H1 (cell line): ENCODE data around the gene RNU6-9. TPM values are rescaled to one million over a fixed set of nuclear protein-coding genes. Genes with fewer than 3 reads are reported as not detected.

ENCODE experiments used
- CTCF ChIA-PET: fragments of 300-600 bp; sonication (Branson Sonifier 250); formaldehyde crosslinking; loops from one replicate; lab custom pipeline; 2021; ENCODE audit not compliant: partially characterized antibody; lab: Charles Lee
- POLR2A ChIA-PET: fragments of 300-600 bp; sonication (Branson Sonifier 250); formaldehyde crosslinking; loops from one replicate; lab custom pipeline; 2021; ENCODE audit warnings: inconsistent platforms; ENCODE audit not compliant: partially characterized antibody; lab: Charles Lee
- DNase-seq, 2 experiments: peaks; one replicate each; pipeline versions ENCODE4 v3.0.0 to v3.0.0-alpha.2; 2010 to 2022; ENCODE audit warnings: low spot score in 2 of 2, low read depth in 1 of 2, mixed read lengths in 1 of 2
- FAIRE-seq: peaks from 2 replicates; lab custom pipeline; 2011; peaks lifted over from hg19 to GRCh38; lab: Jason Lieb, UNC
- H2AFZ ChIP-seq: 2 replicates; pipeline ENCODE4 v1.8.1; 2012; ENCODE audit warnings: low read length, inconsistent platforms
- H2AK5ac ChIP-seq: 2 replicates; pipeline ENCODE4 v1.6.1; 2013; ENCODE audit warnings: low read depth, low read length
- H2BK120ac ChIP-seq: replicated peaks from 2 replicates; pipeline ENCODE3; 2013; ENCODE audit warnings: low read depth, low read length, inconsistent platforms
- H2BK12ac ChIP-seq: 2 replicates; pipeline ENCODE4 v1.6.1; 2013; ENCODE audit warnings: low read depth, low read length
- H2BK15ac ChIP-seq: 2 replicates; pipeline ENCODE4 v1.6.1; 2013; ENCODE audit warnings: low read length
- H2BK20ac ChIP-seq: 2 replicates; pipeline ENCODE4 v1.6.1; 2013; ENCODE audit warnings: low read length
- H2BK5ac ChIP-seq: 2 replicates; pipeline ENCODE4 v1.6.1; 2013; ENCODE audit warnings: low read depth, low read length
- H3K14ac ChIP-seq: 2 replicates; pipeline ENCODE4 v1.6.1; 2013; ENCODE audit warnings: inconsistent platforms; ENCODE audit not compliant: insufficient read length
- H3K18ac ChIP-seq: 2 replicates; pipeline ENCODE4 v1.6.1; 2013; ENCODE audit warnings: low read length; ENCODE audit errors: extremely low read depth
- H3K23ac ChIP-seq: 2 replicates; pipeline ENCODE4 v1.6.1; 2013; ENCODE audit warnings: inconsistent platforms; ENCODE audit not compliant: insufficient read length
- H3K23me2 ChIP-seq: 2 replicates; pipeline ENCODE4 v1.6.1; 2013; ENCODE audit warnings: low read depth, low read length
- H3K27ac ChIP-seq: 2 replicates; pipeline ENCODE4 v1.6.1; 2011; ENCODE audit warnings: low read depth, low read length, inconsistent platforms
- H3K27me3 ChIP-seq, 4 experiments: replicated peaks in 1 of 4; 1 replicate in 1 of 4; 2 replicates in 3 of 4; pipeline versions ENCODE4 v1.6.1 to v1.8.1; 2011 to 2013; ENCODE audit warnings: low read length in 3 of 4, mild to moderate bottlenecking in 3 of 4, inconsistent platforms in 2 of 4, mixed read lengths in 2 of 4, moderate library complexity in 1 of 4; ENCODE audit not compliant: control insufficient read depth in 3 of 4, insufficient read depth in 3 of 4; ENCODE audit errors: extremely low read depth in 1 of 4
- H3K36me3 ChIP-seq, 4 experiments: 2 replicates each; pipeline versions ENCODE4 v1.6.1 to v1.8.1; 2011 to 2013; ENCODE audit warnings: mild to moderate bottlenecking in 4 of 4, low read length in 3 of 4, moderate library complexity in 2 of 4, control low read depth in 1 of 4, inconsistent platforms in 1 of 4; ENCODE audit not compliant: insufficient read depth in 4 of 4, control insufficient read depth in 2 of 4
- H3K4ac ChIP-seq: replicated peaks from 2 replicates; pipeline ENCODE3; 2013; ENCODE audit warnings: low read length, low read depth, mixed read lengths, inconsistent platforms; ENCODE audit not compliant: insufficient read length
- H3K4me1 ChIP-seq, 4 experiments: replicated peaks in 1 of 4; 1 replicate in 1 of 4; 2 replicates in 3 of 4; pipeline versions ENCODE4 v1.6.1 to v1.8.1; 2011 to 2013; ENCODE audit warnings: low read length in 3 of 4, inconsistent platforms in 2 of 4, mixed read lengths in 1 of 4; ENCODE audit not compliant: insufficient read depth in 4 of 4, control insufficient read depth in 3 of 4
- H3K4me2 ChIP-seq, 2 experiments: 2 replicates each; pipeline versions ENCODE4 v1.6.1 to v1.8.1; 2011 to 2013; ENCODE audit warnings: low read depth in 2 of 2, low read length in 2 of 2, control low read depth in 1 of 2, inconsistent platforms in 1 of 2, mild to moderate bottlenecking in 1 of 2; ENCODE audit not compliant: insufficient read depth in 1 of 2
- H3K4me3 ChIP-seq, 4 experiments: fragments of 200-600, 300-600 bp in 1 of 4; sonication (generic), shearing (Covaris generic), sonication (Bioruptor Twin) in 1 of 4; 2 replicates each; pipeline versions ENCODE4 v1.5.1 to v1.8.1; 2011 to 2016; ENCODE audit warnings: low read length in 4 of 4, low read depth in 3 of 4, control low read depth in 2 of 4, inconsistent platforms in 2 of 4, mild to moderate bottlenecking in 2 of 4, mixed read lengths in 1 of 4, moderate library complexity in 1 of 4; ENCODE audit not compliant: insufficient read depth in 2 of 4; ENCODE audit errors: extremely low read depth in 1 of 4
- H3K56ac ChIP-seq: replicated peaks from 2 replicates; pipeline ENCODE3; 2013; ENCODE audit warnings: low read depth, mild to moderate bottlenecking, mixed read lengths, low read length, inconsistent platforms; ENCODE audit not compliant: insufficient read length
- H3K79me1 ChIP-seq: 2 replicates; pipeline ENCODE4 v1.6.1; 2013; ENCODE audit warnings: low read depth, low read length, control low read depth
- H3K79me2 ChIP-seq, 2 experiments: 2 replicates each; pipeline versions ENCODE4 v1.6.1 to v1.8.1; 2012 to 2013; ENCODE audit warnings: low read length in 2 of 2, mild to moderate bottlenecking in 2 of 2, inconsistent platforms in 1 of 2; ENCODE audit not compliant: insufficient read depth in 2 of 2, control insufficient read depth in 1 of 2
- H3K9ac ChIP-seq, 4 experiments: replicated peaks in 1 of 4; 1 replicate in 1 of 4; 2 replicates in 3 of 4; pipeline versions ENCODE4 v1.6.1 to v1.8.1; 2011 to 2013; ENCODE audit warnings: low read depth in 3 of 4, low read length in 3 of 4, control low read depth in 2 of 4, mild to moderate bottlenecking in 2 of 4, moderate library complexity in 2 of 4, inconsistent platforms in 1 of 4; ENCODE audit errors: extremely low read depth in 1 of 4
- H3K9me3 ChIP-seq, 2 experiments: 2 replicates each; pipeline versions ENCODE4 v1.6.1 to v1.8.1; 2012 to 2013; ENCODE audit warnings: mild to moderate bottlenecking in 2 of 2, moderate library complexity in 2 of 2, control low read depth in 1 of 2, inconsistent platforms in 1 of 2, low read depth in 1 of 2, low read length in 1 of 2, mixed read lengths in 1 of 2; ENCODE audit not compliant: insufficient read depth in 2 of 2
- H4K20me1 ChIP-seq, 2 experiments: replicated peaks in 1 of 2; 2 replicates each; pipeline versions ENCODE3 to v1.8.1; 2011 to 2013; ENCODE audit warnings: inconsistent platforms in 2 of 2, low read length in 2 of 2, mild to moderate bottlenecking in 1 of 2; ENCODE audit not compliant: insufficient read depth in 2 of 2, control insufficient read depth in 1 of 2
- H4K5ac ChIP-seq: 2 replicates; pipeline ENCODE4 v1.6.1; 2013; ENCODE audit warnings: low read length, low read depth, mixed read lengths, inconsistent platforms; ENCODE audit not compliant: insufficient read length
- H4K8ac ChIP-seq: 2 replicates; pipeline ENCODE4 v1.8.0; 2013; ENCODE audit warnings: mild to moderate bottlenecking, moderate library complexity, low read length, inconsistent platforms; ENCODE audit not compliant: insufficient read depth; ENCODE audit errors: extremely low read depth
- H4K91ac ChIP-seq: replicated peaks from 2 replicates; pipeline ENCODE3; 2013; ENCODE audit warnings: low read length, mixed read lengths, inconsistent platforms; ENCODE audit not compliant: insufficient read length
- BACH1 ChIP-seq: IDR thresholded peaks from 2 replicates; pipeline ENCODE4 v1.6.1; 2012; ENCODE audit warnings: low read length, improper control_type of control experiment
- HDAC2 ChIP-seq, 2 experiments: fragments of 300-600 bp in 1 of 2; sonication (generic) in 1 of 2; IDR thresholded peaks; 2 replicates each; pipeline ENCODE4 v1.6.1; 2011 to 2012; ENCODE audit warnings: low read depth in 2 of 2, low read length in 2 of 2, mild to moderate bottlenecking in 2 of 2, moderate library complexity in 2 of 2, borderline replicate concordance in 1 of 2, inconsistent platforms in 1 of 2
- KDM1A ChIP-seq: fragments of 200-600, 300-600 bp; sonication (generic); IDR thresholded peaks from 2 replicates; pipeline ENCODE4 v1.7.1; 2016; ENCODE audit warnings: mild to moderate bottlenecking, low read length, borderline replicate concordance
- NANOG ChIP-seq: IDR thresholded peaks from 2 replicates; pipeline ENCODE4 v1.6.1; 2011; ENCODE audit warnings: low read length, low read depth, mild to moderate bottlenecking, inconsistent platforms; ENCODE audit not compliant: insufficient read depth, poor library complexity, severe bottlenecking
- NRF1 ChIP-seq: IDR thresholded peaks from 2 replicates; pipeline ENCODE4 v1.6.1; 2011; ENCODE audit warnings: mild to moderate bottlenecking, low read depth, low read length, improper control_type of control experiment
- RBBP5 ChIP-seq: IDR thresholded peaks from 2 replicates; pipeline ENCODE4 v1.7.1; 2012; ENCODE audit warnings: low read depth, mild to moderate bottlenecking, inconsistent platforms, low read length, moderate library complexity, borderline replicate concordance
- RXRA ChIP-seq: IDR thresholded peaks from 2 replicates; pipeline ENCODE4 v1.6.1; 2011; ENCODE audit warnings: low read depth, mild to moderate bottlenecking, low read length, moderate library complexity; ENCODE audit not compliant: insufficient read depth
- SIN3A ChIP-seq, 2 experiments: IDR thresholded peaks in 1 of 2; conservative IDR thresholded peaks in 1 of 2; 2 replicates each; pipeline ENCODE4 v1.6.1; 2011 to 2012; ENCODE audit warnings: low read length in 2 of 2, improper control_type of control experiment in 1 of 2, low read depth in 1 of 2, mild to moderate bottlenecking in 1 of 2
- SIRT6 ChIP-seq: IDR thresholded peaks from one replicate; pipeline ENCODE4 v1.7.1; 2012; ENCODE audit warnings: low read length, inconsistent platforms
- SP4 ChIP-seq: IDR thresholded peaks from 2 replicates; pipeline ENCODE4 v1.6.1; 2012; ENCODE audit warnings: low read length, inconsistent platforms
- TCF12 ChIP-seq: IDR thresholded peaks from 2 replicates; pipeline ENCODE4 v1.6.1; 2011; ENCODE audit warnings: low read depth, mild to moderate bottlenecking, low read length
- WGBS, 2 experiments: shearing (Covaris generic) in 1 of 2; methylation state at CpG; one replicate each; pipeline versions ENCODE4 v1.1.6 to v1.1.7; 2013 to 2015; ENCODE audit warnings: low lambda C conversion rate in 2 of 2, mixed read lengths in 2 of 2, inconsistent platforms in 1 of 2, low coverage in 1 of 2, missing lambda C conversion rate in 1 of 2; ENCODE audit not compliant: insufficient replicate concordance in 2 of 2, insufficient coverage in 1 of 2, insufficient read length in 1 of 2; ENCODE audit errors: extremely low coverage in 1 of 2, missing lambda C conversion rate in 1 of 2; 5-methylcytosine and 5-hydroxymethylcytosine counted together
- polyA plus RNA-seq, 7 experiments: library from polyadenylated mRNA; depleted of rRNA in 3 of 7; stranded (reverse) in 5 of 7; unstranded in 2 of 7; fragments of >200 nt in 5 of 7; fragments of 200-250 nt in 2 of 7; gene quantifications; 1 replicate in 5 of 7; 2 replicates in 1 of 7; 4 replicates in 1 of 7; pipeline versions ENCODE4 v1.2.1 to v1.2.3, GENCODE V29; 2011 to 2013; ENCODE audit warnings: missing spikeins in 2 of 7, mixed read lengths in 2 of 7
- total RNA-seq: library from RNA; stranded (reverse); fragmentation: NEBNext Ultra II Directional; extraction: Animal tissue kit (Norgen Biotek cat#: 25700); gene quantifications from 2 replicates; pipeline ENCODE4 v1.2.1, GENCODE V29; 2021

The RNU6-9 gene
- total and polyA plus RNA-seq, 2 of the 8 experiments (the other 6 are each of a cell fraction or from before 2014, with no cell fraction given) = not detected

DNA sequence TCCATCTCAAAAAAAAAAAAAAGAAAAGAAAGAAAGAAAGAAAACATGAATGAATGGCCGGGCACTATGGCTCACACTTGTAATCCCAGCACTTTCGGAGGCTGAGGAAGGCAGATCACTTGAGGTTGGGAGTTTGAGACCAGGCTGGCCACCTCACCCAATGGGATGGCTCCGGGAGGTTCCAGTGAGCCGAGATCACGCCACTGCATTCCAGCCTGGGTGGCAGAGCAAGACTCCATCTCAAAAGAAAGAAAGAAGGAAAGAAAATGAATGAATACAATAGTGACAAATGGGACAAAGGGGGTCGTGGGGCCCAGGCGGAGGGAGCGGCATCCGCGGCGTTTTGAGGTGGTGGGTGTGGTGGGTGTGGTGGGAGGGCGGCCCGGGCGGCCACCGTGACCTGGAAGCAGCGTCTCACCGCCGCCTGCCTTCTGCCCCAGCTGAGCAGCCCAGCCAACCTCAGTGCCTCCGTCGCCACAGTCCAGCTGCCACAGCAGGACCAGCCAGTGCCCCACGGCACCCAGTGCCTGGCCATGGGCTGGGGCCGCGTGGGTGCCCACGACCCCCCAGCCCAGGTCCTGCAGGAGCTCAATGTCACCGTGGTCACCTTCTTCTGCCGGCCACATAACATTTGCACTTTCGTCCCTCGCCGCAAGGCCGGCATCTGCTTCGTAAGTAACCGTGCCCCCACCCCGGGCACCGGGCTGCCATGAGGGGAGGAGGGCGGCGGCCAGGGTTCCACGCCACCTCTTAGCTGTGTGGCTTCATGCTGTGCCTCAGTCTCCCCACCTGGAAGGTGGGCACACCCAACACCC, 47.4 kb upstream of the RNU6-9 start:
- Histone ChIP-seq H3K27me3 (peaks cover 7 to 21% (median 16%) of the 10 kb centered on the region in 4 experiments), H2AK5ac (no peak overlapping the region), H4K8ac (no peak overlapping the region), H3K4me3 (no peak overlapping the region), H4K20me1 (no peaks in the 10 kb centered on the region), H3K36me3 (no peaks in the 10 kb centered on the region), H3K18ac (no peak overlapping the region), H3K14ac (no peak overlapping the region), H2BK120ac (no peak overlapping the region), H2BK12ac (no peak overlapping the region; the same call in 1 of the 2 replicates), H3K9me3 (no peaks in the 10 kb centered on the region), H3K79me1 (no peaks in the 10 kb centered on the region), H2BK20ac (no peak overlapping the region), H3K4ac (no peak overlapping the region), H3K4me2 (no peak overlapping the region), H3K4me1 (peaks cover 0 to 6% (median 4%) of the 10 kb centered on the region in 4 experiments; a peak in 4 of 7 replicates), H3K56ac (no peak overlapping the region), H4K91ac (no peak overlapping the region), H3K27ac (no peak overlapping the region), H2BK5ac (no peak overlapping the region), H2BK15ac (no peak overlapping the region), H4K5ac (no peak overlapping the region), H3K23me2 (peaks cover 6% of the 10 kb centered on the region; the same call in 1 of the 2 replicates), H3K79me2 (no peaks in the 10 kb centered on the region), H2AFZ (no peak overlapping the region), H3K9ac (no peak overlapping the region), H3K23ac (no peak overlapping the region)
- POLR2A ChIA-PET = interaction anchor here (0.6 to 1.4 kb wide), 4 partner anchors 10 to 183 kb away, joined by 3 to 5 read pairs (median 4); no protein-coding TSS in a partner anchor
- DNase-seq = no peak
- 87% methylated on average over 21 of the region's 37 CpGs; no CpG with 5 or more reads in 1 of the 2 experiments for WGBS, 2 experiments
- FAIRE-seq = no peak
- CTCF ChIA-PET = interaction anchor here (1.0 to 3.1 kb wide), 4 partner anchors 10 to 104 kb away, joined by 3 to 18 read pairs (median 6); no protein-coding TSS in a partner anchor
- no peak for TF ChIP-seq HDAC2 (IDR thresholded peaks at IDR 0.05; ENCODE audit: borderline replicate concordance in 1 of 2, low read depth in 2 of 2, low read length in 2 of 2)
- no peak for TF ChIP-seq RBBP5
- no peak for TF ChIP-seq RXRA
- no peak for TF ChIP-seq BACH1
- TF ChIP-seq NRF1 = no peak
- no peak for TF ChIP-seq TCF12
- TF ChIP-seq SIRT6 = no peak
- TF ChIP-seq SP4 = no peak
- TF ChIP-seq SIN3A (conservative IDR thresholded peaks at IDR 0.05 in 1 of 2, IDR thresholded peaks at IDR 0.05 in 1 of 2; ENCODE audit: low read depth in 1 of 2, low read length in 2 of 2) = no peak
- TF ChIP-seq NANOG = no peak
- no peak for TF ChIP-seq KDM1A
